Nephron (organoid): Measurements from ENCODE around the gene ACADS.

Source experiments
- H3K27ac Mint-ChIP-seq, 3 experiments: 2 replicates each; pipeline ENCODE4 v1.8.0; 2020; ENCODE audit warnings: mixed read lengths in 3 of 3, mild to moderate bottlenecking in 2 of 3, moderate library complexity in 1 of 3
- H3K27me3 Mint-ChIP-seq: 2 replicates; pipeline ENCODE4 v1.8.0; 2021; ENCODE audit warnings: low read depth, mild to moderate bottlenecking, moderate library complexity, mixed read lengths
- H3K36me3 Mint-ChIP-seq: 2 replicates; pipeline ENCODE4 v1.8.0; 2020; ENCODE audit warnings: low read depth, mixed read lengths
- H3K4me1 Mint-ChIP-seq: 2 replicates; pipeline ENCODE4 v1.8.0; 2020; ENCODE audit warnings: mixed read lengths
- H3K4me3 Mint-ChIP-seq, 3 experiments: 2 replicates each; pipeline ENCODE4 v1.8.0; 2020; ENCODE audit warnings: mild to moderate bottlenecking in 3 of 3, mixed read lengths in 3 of 3, moderate library complexity in 2 of 3
- H3K9me3 Mint-ChIP-seq: 2 replicates; pipeline ENCODE4 v1.8.0; 2020; ENCODE audit warnings: mixed read lengths
- CTCF ChIP-seq, 3 experiments: fragments of 200-600 bp; sonication (generic); IDR thresholded peaks; one replicate each; pipeline ENCODE4 v1.5.0; 2021; ENCODE audit warnings: antibody characterized with exemption in 3 of 3; ENCODE audit not compliant: unreplicated experiment in 3 of 3

Gene ACADS

GRCh38 chr12:120685522-120685921 is 40.1 kb upstream of the ACADS start:
- Mint-ChIP-seq H3K4me3 (peak overlapping the region; percentile 92 to 96 (median 95)), H3K27ac (peak overlapping the region in 2 of 3 experiments; percentile 70 to 98), H3K27me3 (no peaks in the 10 kb centered on the region), H3K9me3 (no peaks in the 10 kb centered on the region), H3K36me3 (no peaks in the 10 kb centered on the region), H3K4me1 (peaks cover 29% of the 10 kb centered on the region)
- TF ChIP-seq CTCF (IDR thresholded peaks at IDR 0.05; ENCODE audit: unreplicated experiment in 3 of 3) = no peak

GRCh38 chr12:120686151-120686689 is 39.4 kb upstream of the ACADS start:
- no peak for TF ChIP-seq CTCF (IDR thresholded peaks at IDR 0.05; ENCODE audit: unreplicated experiment in 3 of 3)
- Mint-ChIP-seq H3K4me1 (peaks cover 34% of the 10 kb centered on the region), H3K27ac (peak overlapping the region; percentile 93 to 98 (median 98)), H3K27me3 (no peaks in the 10 kb centered on the region), H3K9me3 (no peaks in the 10 kb centered on the region), H3K4me3 (peak overlapping the region; percentile 92 to 96 (median 95)), H3K36me3 (no peaks in the 10 kb centered on the region)

- TF ChIP-seq CTCF (IDR thresholded peaks at IDR 0.05; ENCODE audit: unreplicated experiment in 3 of 3) = peak in 1 of 3 experiments; percentile 6
- Mint-ChIP-seq H3K27me3 (no peaks in the 10 kb centered on the region), H3K4me3 (peak within 1 kb of the TSS; percentile 92 to 97 (median 95)), H3K4me1 (peaks cover 39% of the 10 kb centered on the region), H3K36me3 (no peaks in the 10 kb centered on the region), H3K9me3 (no peaks in the 10 kb centered on the region), H3K27ac (peak within 1 kb of the TSS; percentile 93 to 98 (median 98))
These were observed 38.7 kb upstream of the ACADS start, which contains the start of gene MLEC for GRCh38 chr12:120686690-120687577. TSS of gene MLEC (plus strand) at chr12:120687149. CDS start at chr12:120687297, 148 bp downstream.

- H3K27me3 Mint-ChIP-seq = no peaks in the 10 kb centered on the region
- H3K4me3 Mint-ChIP-seq = peak overlapping the region; percentile 88 to 97 (median 92)
- TF ChIP-seq CTCF (IDR thresholded peaks at IDR 0.05; ENCODE audit: unreplicated experiment in 3 of 3) = no peak
- peaks cover 47% of the 10 kb centered on the region for H3K4me1 Mint-ChIP-seq
- H3K27ac Mint-ChIP-seq = peak overlapping the region; percentile 69 to 88 (median 80)
- H3K9me3 Mint-ChIP-seq = no peaks in the 10 kb centered on the region
- peaks cover 5% of the 10 kb centered on the region for H3K36me3 Mint-ChIP-seq
These were observed 37.9 kb upstream of the ACADS start for GRCh38 chr12:120687578-120688289.

- H3K4me3 Mint-ChIP-seq = peak overlapping the region; percentile 88 to 97 (median 92)
- H3K27me3 Mint-ChIP-seq = no peaks in the 10 kb centered on the region
- TF ChIP-seq CTCF (IDR thresholded peaks at IDR 0.05; ENCODE audit: unreplicated experiment in 3 of 3) = no peak
- no peaks in the 10 kb centered on the region for H3K9me3 Mint-ChIP-seq
- peaks cover 12% of the 10 kb centered on the region for H3K36me3 Mint-ChIP-seq
- H3K4me1 Mint-ChIP-seq = peaks cover 56% of the 10 kb centered on the region
- peak overlapping the region; percentile 69 to 88 (median 80) for H3K27ac Mint-ChIP-seq
These were observed 37.0 kb upstream of the ACADS start for GRCh38 chr12:120688527-120689071.
